ENCODE measurements around the gene PROC.

PROC gene

DNA sequence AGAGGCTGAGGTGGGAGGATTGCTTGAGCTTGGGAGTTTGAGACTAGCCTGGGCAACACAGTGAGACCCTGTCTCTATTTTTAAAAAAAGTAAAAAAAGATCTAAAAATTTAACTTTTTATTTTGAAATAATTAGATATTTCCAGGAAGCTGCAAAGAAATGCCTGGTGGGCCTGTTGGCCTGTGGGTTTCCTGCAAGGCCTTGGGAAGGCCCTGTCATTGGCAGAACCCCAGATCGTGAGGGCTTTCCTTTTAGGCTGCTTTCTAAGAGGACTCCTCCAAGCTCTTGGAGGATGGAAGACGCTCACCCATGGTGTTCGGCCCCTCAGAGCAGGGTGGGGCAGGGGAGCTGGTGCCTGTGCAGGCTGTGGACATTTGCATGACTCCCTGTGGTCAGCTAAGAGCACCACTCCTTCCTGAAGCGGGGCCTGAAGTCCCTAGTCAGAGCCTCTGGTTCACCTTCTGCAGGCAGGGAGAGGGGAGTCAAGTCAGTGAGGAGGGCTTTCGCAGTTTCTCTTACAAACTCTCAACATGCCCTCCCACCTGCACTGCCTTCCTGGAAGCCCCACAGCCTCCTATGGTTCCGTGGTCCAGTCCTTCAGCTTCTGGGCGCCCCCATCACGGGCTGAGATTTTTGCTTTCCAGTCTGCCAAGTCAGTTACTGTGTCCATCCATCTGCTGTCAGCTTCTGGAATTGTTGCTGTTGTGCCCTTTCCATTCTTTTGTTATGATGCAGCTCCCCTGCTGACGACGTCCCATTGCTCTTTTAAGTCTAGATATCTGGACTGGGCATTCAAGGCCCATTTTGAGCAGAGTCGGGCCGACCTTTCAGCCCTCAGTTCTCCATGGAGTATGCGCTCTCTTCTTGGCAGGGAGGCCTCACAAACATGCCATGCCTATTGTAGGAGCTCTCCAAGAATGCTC is 6.6 kb downstream of the PROC start:
- Histone ChIP-seq H3K4me1 (ENCODE audit: insufficient read depth, low read length) (no peaks in the 10 kb centered on the region), H3K9ac (ENCODE audit: low read depth, low read length) (no peak overlapping the region), H3K36me3 (ENCODE audit: insufficient read depth, low read length) (no peaks in the 10 kb centered on the region), H3K9me3 (ENCODE audit: control insufficient read depth, insufficient read depth, low read length) (no peaks in the 10 kb centered on the region)

- H3K36me3 ChIP-seq (ENCODE audit: insufficient read depth, low read length): no peaks in the 10 kb centered on the region
- H3K4me1 ChIP-seq (ENCODE audit: insufficient read depth, low read length): no peaks in the 10 kb centered on the region
Measured at GRCh38 chr2:127425540-127426490, 7.6 kb downstream of the PROC start.

GRCh38 chr2:127426501-127427354 is 8.5 kb downstream of the PROC start:
- no peaks in the 10 kb centered on the region for H3K9me3 ChIP-seq (ENCODE audit: control insufficient read depth, insufficient read depth, low read length)
- H3K9ac ChIP-seq (ENCODE audit: low read depth, low read length): no peak overlapping the region
- H3K4me1 ChIP-seq (ENCODE audit: insufficient read depth, low read length): no peaks in the 10 kb centered on the region
- no peaks in the 10 kb centered on the region for H3K36me3 ChIP-seq (ENCODE audit: insufficient read depth, low read length)

More at GRCh38 chr2:127425540-127426490, 7.6 kb downstream of the PROC start:
- Histone ChIP-seq H3K9ac (ENCODE audit: low read depth, low read length) (no peak overlapping the region), H3K9me3 (ENCODE audit: control insufficient read depth, insufficient read depth, low read length) (no peaks in the 10 kb centered on the region)

- Histone ChIP-seq H3K36me3 (ENCODE audit: insufficient read depth, low read length) (no peaks in the 10 kb centered on the region), H3K9ac (ENCODE audit: low read depth, low read length) (no peak overlapping the region), H3K9me3 (ENCODE audit: control insufficient read depth, insufficient read depth, low read length) (no peaks in the 10 kb centered on the region), H3K4me1 (ENCODE audit: insufficient read depth, low read length) (no peaks in the 10 kb centered on the region)
Measured at GRCh38 chr2:127427376-127428056, 9.3 kb downstream of the PROC start.

- no peak overlapping the region for H3K9ac ChIP-seq (ENCODE audit: low read depth, low read length)
- H3K36me3 ChIP-seq (ENCODE audit: insufficient read depth, low read length): no peaks in the 10 kb centered on the region
- H3K4me1 ChIP-seq (ENCODE audit: insufficient read depth, low read length): no peaks in the 10 kb centered on the region
- no peaks in the 10 kb centered on the region for H3K9me3 ChIP-seq (ENCODE audit: control insufficient read depth, insufficient read depth, low read length)
Measured at GRCh38 chr2:127428057-127428814, 10.0 kb downstream of the PROC start.

DNA sequence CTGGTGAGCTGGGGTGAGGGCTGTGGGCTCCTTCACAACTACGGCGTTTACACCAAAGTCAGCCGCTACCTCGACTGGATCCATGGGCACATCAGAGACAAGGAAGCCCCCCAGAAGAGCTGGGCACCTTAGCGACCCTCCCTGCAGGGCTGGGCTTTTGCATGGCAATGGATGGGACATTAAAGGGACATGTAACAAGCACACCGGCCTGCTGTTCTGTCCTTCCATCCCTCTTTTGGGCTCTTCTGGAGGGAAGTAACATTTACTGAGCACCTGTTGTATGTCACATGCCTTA is 10.5 kb downstream of the PROC start:
- no peaks in the 10 kb centered on the region for H3K4me1 ChIP-seq (ENCODE audit: insufficient read depth, low read length)
- H3K36me3 ChIP-seq (ENCODE audit: insufficient read depth, low read length): no peaks in the 10 kb centered on the region
- no peak overlapping the region for H3K9ac ChIP-seq (ENCODE audit: low read depth, low read length)

GRCh38 chr2:127429291-127429690 is 11.1 kb downstream of the PROC start:
- H3K4me1 ChIP-seq (ENCODE audit: insufficient read depth, low read length): no peaks in the 10 kb centered on the region
- H3K9me3 ChIP-seq (ENCODE audit: control insufficient read depth, insufficient read depth, low read length): no peaks in the 10 kb centered on the region
- no peak overlapping the region for H3K9ac ChIP-seq (ENCODE audit: low read depth, low read length)
- no peaks in the 10 kb centered on the region for H3K36me3 ChIP-seq (ENCODE audit: insufficient read depth, low read length)

More for the DNA sequence above, 10.5 kb downstream of the PROC start:
- H3K9me3 ChIP-seq (ENCODE audit: control insufficient read depth, insufficient read depth, low read length): no peaks in the 10 kb centered on the region

DNA sequence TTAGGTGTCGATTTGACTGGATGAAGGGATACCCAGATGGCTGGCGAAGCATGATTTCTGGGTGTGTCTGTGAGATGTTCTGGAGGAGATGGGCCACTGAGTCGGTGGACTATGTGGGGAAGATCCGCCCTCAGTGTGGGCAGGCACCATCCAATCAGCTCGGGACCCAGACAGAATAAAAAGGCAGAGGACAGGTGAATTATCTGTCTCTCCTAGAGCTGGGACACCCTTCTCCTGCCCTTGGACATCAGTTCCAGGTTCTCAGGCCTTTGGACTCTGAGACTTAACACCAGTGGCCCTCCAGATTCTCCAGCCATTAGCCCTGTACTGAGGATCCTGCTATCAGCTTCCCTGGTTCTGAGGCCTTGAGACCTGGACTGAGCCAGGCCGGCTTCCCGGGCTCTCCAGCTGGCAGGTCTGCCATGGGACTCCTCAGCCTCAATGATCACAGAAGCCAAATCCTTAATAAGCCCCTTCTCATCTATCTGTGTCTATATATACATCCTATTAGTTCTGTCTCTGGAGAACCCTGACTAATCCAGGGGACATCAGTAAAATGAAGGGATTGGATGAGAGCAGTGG is 11.7 kb downstream of the PROC start:
- no peaks in the 10 kb centered on the region for H3K4me1 ChIP-seq (ENCODE audit: insufficient read depth, low read length)
- H3K9ac ChIP-seq (ENCODE audit: low read depth, low read length): no peak overlapping the region
- no peaks in the 10 kb centered on the region for H3K9me3 ChIP-seq (ENCODE audit: control insufficient read depth, insufficient read depth, low read length)
- no peaks in the 10 kb centered on the region for H3K36me3 ChIP-seq (ENCODE audit: insufficient read depth, low read length)

GRCh38 chr2:127431408-127432023 is 13.3 kb downstream of the PROC start:
- Histone ChIP-seq H3K36me3 (ENCODE audit: insufficient read depth, low read length) (no peaks in the 10 kb centered on the region), H3K9me3 (ENCODE audit: control insufficient read depth, insufficient read depth, low read length) (no peaks in the 10 kb centered on the region), H3K9ac (ENCODE audit: low read depth, low read length) (no peak overlapping the region), H3K4me1 (ENCODE audit: insufficient read depth, low read length) (no peaks in the 10 kb centered on the region)

GRCh38 chr2:127434515-127434914 is 16.3 kb downstream of the PROC start:
- H3K36me3 ChIP-seq (ENCODE audit: insufficient read depth, low read length): no peaks in the 10 kb centered on the region
- no peaks in the 10 kb centered on the region for H3K9me3 ChIP-seq (ENCODE audit: control insufficient read depth, insufficient read depth, low read length)
- peaks cover 3% of the 10 kb centered on the region; the same call in 1 of the 2 replicates for H3K4me1 ChIP-seq (ENCODE audit: insufficient read depth, low read length)
- no peak overlapping the region for H3K9ac ChIP-seq (ENCODE audit: low read depth, low read length)

- Histone ChIP-seq H3K9ac (ENCODE audit: low read depth, low read length) (no peak overlapping the region), H3K9me3 (ENCODE audit: control insufficient read depth, insufficient read depth, low read length) (no peaks in the 10 kb centered on the region), H3K4me1 (ENCODE audit: insufficient read depth, low read length) (peaks cover 3% of the 10 kb centered on the region; the same call in 1 of the 2 replicates), H3K36me3 (ENCODE audit: insufficient read depth, low read length) (no peaks in the 10 kb centered on the region)
Measured at GRCh38 chr2:127437056-127437455, 18.8 kb downstream of the PROC start.

Measured in ES-I3 (cell line).